ENCODE results near the gene JOSD1. TPM values are rescaled to one million over a fixed set of nuclear protein-coding genes. Genes with fewer than 3 reads are reported as not detected.

Gene JOSD1
- total and polyA plus RNA-seq, 2 donors (not counting 3 experiments of a cell fraction or from before 2014, with no cell fraction given) = 61.7 to 73.1 TPM

DNA sequence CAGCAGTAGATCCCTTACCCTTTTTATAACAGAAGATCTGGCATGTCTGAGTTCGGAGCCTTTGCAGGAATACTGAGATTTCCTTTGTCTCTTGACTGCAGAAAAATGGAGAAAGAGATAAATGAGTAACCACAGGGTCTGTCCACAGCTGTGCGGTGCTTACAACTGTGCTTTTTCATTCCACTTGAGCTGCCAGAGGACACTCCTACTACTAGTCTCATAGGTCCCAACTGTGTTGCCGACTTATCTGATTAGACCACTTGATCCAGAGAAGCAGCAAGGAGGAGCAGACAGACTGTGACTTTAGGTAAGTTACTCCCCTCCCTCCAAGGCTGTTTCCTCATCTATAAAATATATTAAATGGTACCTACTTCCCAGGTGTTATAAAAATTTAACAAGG lies 62.0 kb downstream of the JOSD1 start:
- no peaks in the 10 kb centered on the region for H3K9me1 ChIP-seq (replicated peaks; ENCODE audit: control insufficient read depth, extremely low read depth, insufficient read depth, low read length)
- no peak overlapping the region for H3K9ac ChIP-seq (replicated peaks; ENCODE audit: extremely low read depth, insufficient read depth, low read length)
- no peaks in the 10 kb centered on the region for H3K79me2 ChIP-seq (ENCODE audit: control insufficient read depth, insufficient read depth, low read length)
- intact Hi-C loops (cut with micrococcal nuclease) = no loop called here
- ChIA-PET CTCF (interaction anchor here (0.7 kb wide), 1 partner anchor 9 kb away, joined by 3 read pairs; no protein-coding TSS in a partner anchor), POLR2A (no interaction called here)
- BruUV-seq (replicated peaks) = no TSS peak
- dilution Hi-C loops (cut with MboI; ENCODE audit: extremely low pct_ligation_motif_present, low sequenced_read_pairs) = no loop called here
- H3K27me3 ChIP-seq (ENCODE audit: control insufficient read depth in 2 of 2, insufficient read depth in 2 of 2, low read length in 2 of 2) = no peaks in the 10 kb centered on the region
- no peak for TF ChIP-seq GATA2 (IDR thresholded peaks at IDR 0.05; ENCODE audit: insufficient read depth, insufficient read length, low read depth, low read length)
- no peak for TF ChIP-seq POLR2AphosphoS5 (IDR thresholded peaks at IDR 0.05; ENCODE audit: insufficient read depth, low read depth, low read length)
- no peak for TF ChIP-seq MYC (IDR thresholded peaks at IDR 0.05; ENCODE audit: low read depth, low read length)
- TF ChIP-seq FOS (IDR thresholded peaks at IDR 0.05; ENCODE audit: borderline replicate concordance, insufficient read depth, low read length) = no peak
- TF ChIP-seq POLR2A (IDR thresholded peaks at IDR 0.05; ENCODE audit: low read depth, low read length) = no peak
- no peak for TF ChIP-seq EZH2 (IDR thresholded peaks at IDR 0.05; ENCODE audit: borderline replicate concordance, low read depth, low read length, severe bottlenecking)
- TF ChIP-seq, protein P1, sequence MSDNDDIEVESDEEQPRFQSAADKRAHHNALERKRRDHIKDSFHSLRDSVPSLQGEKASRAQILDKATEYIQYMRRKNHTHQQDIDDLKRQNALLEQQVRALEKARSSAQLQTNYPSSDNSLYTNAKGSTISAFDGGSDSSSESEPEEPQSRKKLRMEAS (IDR thresholded peaks at IDR 0.05; ENCODE audit: insufficient read depth, insufficient read length) = no peak
- TF ChIP-seq, protein P2, sequence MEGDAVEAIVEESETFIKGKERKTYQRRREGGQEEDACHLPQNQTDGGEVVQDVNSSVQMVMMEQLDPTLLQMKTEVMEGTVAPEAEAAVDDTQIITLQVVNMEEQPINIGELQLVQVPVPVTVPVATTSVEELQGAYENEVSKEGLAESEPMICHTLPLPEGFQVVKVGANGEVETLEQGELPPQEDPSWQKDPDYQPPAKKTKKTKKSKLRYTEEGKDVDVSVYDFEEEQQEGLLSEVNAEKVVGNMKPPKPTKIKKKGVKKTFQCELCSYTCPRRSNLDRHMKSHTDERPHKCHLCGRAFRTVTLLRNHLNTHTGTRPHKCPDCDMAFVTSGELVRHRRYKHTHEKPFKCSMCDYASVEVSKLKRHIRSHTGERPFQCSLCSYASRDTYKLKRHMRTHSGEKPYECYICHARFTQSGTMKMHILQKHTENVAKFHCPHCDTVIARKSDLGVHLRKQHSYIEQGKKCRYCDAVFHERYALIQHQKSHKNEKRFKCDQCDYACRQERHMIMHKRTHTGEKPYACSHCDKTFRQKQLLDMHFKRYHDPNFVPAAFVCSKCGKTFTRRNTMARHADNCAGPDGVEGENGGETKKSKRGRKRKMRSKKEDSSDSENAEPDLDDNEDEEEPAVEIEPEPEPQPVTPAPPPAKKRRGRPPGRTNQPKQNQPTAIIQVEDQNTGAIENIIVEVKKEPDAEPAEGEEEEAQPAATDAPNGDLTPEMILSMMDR (IDR thresholded peaks at IDR 0.05; ENCODE audit: extremely low read depth in 1 of 2, insufficient read depth in 1 of 2, low read depth in 1 of 2, low read length in 2 of 2) = no peak
- no peak for TF ChIP-seq JUN (IDR thresholded peaks at IDR 0.05; ENCODE audit: borderline replicate concordance, insufficient read depth, insufficient read length, low read depth)
- no peak overlapping the region for H3K4me2 ChIP-seq (ENCODE audit: insufficient read depth, low read length)
- H3K36me3 ChIP-seq (ENCODE audit: control insufficient read depth in 2 of 2, extremely low read depth in 1 of 2, insufficient read depth in 2 of 2, low read length in 2 of 2) = no peaks in the 10 kb centered on the region
- H3K4me1 ChIP-seq (ENCODE audit: control insufficient read depth, extremely low read depth, insufficient read depth, low read length) = no peaks in the 10 kb centered on the region
- H3K27ac ChIP-seq (ENCODE audit: insufficient read depth, low read depth, low read length) = no peak overlapping the region
- FAIRE-seq (no peak), DNase-seq (ENCODE audit: low read depth, low spot score) (no peak)
- H3K4me3 ChIP-seq (replicated peaks in 1 of 3; ENCODE audit: insufficient read depth in 1 of 3, low read depth in 1 of 3, low read length in 3 of 3) = no peak overlapping the region
- no peaks in the 10 kb centered on the region for H4K20me1 ChIP-seq (replicated peaks; ENCODE audit: control insufficient read depth, extremely low read depth, insufficient read depth, low read length)
- H3K9me3 ChIP-seq (replicated peaks; ENCODE audit: control insufficient read depth, insufficient read depth, low read length) = no peaks in the 10 kb centered on the region
- H2AFZ ChIP-seq (ENCODE audit: low read depth, low read length) = no peak overlapping the region
